ENCODE results near the gene ZDHHC11B.

GRCh38 chr5:760363-761058, 24.0 kb downstream of the ZDHHC11B start:
- TF ChIP-seq CTCF (IDR thresholded peaks at IDR 0.05) = no peak
- no peak for TF ChIP-seq POLR2A (IDR thresholded peaks at IDR 0.05)

Measured in right lobe of liver (tissue), 4 donors.